Adrenal gland (tissue), 5 donors: ENCODE data around the gene NLRP11.

ENCODE experiments used
- POLR2A ChIP-seq, 2 donors: fragments of 450-650 bp; IDR thresholded peaks; one replicate each; pipeline ENCODE4 v1.6.1; 2017; ENCODE audit warnings: antibody characterized with exemption in 2 of 2, mild to moderate bottlenecking in 2 of 2, moderate library complexity in 1 of 2
- TF ChIP-seq, protein P1 (sequence below), 6 experiments: fragments of 450-650 bp in 4 of 6; fragments of 200-600 bp in 2 of 6; sonication (generic) in 1 of 6; IDR thresholded peaks; 1 replicate in 5 of 6; 2 replicates in 1 of 6; pipeline versions ENCODE4 v1.5.1 to v1.8.0; 2016 to 2021; ENCODE audit warnings: antibody characterized with exemption in 6 of 6, mild to moderate bottlenecking in 2 of 6, moderate library complexity in 1 of 6
- donor health status: DM: no; HTN: no; CAD: no.

DNA sequence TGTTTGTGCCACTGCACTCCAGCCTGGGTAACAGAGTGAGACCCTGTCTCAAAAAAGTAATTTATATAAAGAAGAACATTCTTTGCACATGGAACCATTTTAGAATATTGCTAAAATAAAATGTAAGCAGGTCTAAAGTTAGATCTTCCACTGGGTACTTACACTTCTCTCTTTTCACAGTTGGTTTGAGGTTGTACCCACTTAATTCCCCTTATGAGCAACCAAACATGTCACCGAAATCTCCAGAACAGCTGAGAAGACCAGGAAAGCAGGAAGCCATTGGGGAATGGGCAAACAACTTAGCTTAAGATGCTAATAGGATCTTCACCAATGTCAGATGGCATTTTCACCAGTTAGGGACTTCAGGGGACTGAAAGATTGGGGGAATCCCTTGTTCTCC, 23.4 kb upstream of the NLRP11 start:
- TF ChIP-seq, protein P1, sequence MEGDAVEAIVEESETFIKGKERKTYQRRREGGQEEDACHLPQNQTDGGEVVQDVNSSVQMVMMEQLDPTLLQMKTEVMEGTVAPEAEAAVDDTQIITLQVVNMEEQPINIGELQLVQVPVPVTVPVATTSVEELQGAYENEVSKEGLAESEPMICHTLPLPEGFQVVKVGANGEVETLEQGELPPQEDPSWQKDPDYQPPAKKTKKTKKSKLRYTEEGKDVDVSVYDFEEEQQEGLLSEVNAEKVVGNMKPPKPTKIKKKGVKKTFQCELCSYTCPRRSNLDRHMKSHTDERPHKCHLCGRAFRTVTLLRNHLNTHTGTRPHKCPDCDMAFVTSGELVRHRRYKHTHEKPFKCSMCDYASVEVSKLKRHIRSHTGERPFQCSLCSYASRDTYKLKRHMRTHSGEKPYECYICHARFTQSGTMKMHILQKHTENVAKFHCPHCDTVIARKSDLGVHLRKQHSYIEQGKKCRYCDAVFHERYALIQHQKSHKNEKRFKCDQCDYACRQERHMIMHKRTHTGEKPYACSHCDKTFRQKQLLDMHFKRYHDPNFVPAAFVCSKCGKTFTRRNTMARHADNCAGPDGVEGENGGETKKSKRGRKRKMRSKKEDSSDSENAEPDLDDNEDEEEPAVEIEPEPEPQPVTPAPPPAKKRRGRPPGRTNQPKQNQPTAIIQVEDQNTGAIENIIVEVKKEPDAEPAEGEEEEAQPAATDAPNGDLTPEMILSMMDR (IDR thresholded peaks at IDR 0.05) = no peak
- no peak for TF ChIP-seq POLR2A (IDR thresholded peaks at IDR 0.05)
